ENCODE results near the gene ALDOB.
"Not testable (repeated sequence)": the region's sequence is repeated elsewhere in the genome, so short reads cannot be mapped to it uniquely, and the experiment has no call there.

ALDOB gene

DNA sequence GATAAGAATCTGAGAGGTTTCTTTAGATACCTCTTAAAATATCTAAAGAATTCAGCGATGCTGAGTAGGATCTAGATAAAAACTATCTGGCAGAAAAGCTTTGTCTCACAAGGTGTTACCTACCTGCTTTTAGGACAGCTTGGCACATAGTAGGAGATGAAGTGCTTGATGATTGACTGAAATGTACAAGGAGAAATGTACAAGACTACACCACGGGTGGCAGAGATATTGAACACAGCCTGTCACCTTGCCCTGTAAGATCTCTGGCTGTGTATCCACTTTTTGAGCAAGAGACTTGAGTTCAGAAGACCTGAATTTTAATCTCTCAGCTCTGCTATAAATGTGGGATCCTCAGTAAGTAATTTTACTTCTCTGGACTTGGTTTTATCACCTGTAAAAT lies 15.7 kb downstream of the ALDOB start:
- no peak for DNase-seq

DNA sequence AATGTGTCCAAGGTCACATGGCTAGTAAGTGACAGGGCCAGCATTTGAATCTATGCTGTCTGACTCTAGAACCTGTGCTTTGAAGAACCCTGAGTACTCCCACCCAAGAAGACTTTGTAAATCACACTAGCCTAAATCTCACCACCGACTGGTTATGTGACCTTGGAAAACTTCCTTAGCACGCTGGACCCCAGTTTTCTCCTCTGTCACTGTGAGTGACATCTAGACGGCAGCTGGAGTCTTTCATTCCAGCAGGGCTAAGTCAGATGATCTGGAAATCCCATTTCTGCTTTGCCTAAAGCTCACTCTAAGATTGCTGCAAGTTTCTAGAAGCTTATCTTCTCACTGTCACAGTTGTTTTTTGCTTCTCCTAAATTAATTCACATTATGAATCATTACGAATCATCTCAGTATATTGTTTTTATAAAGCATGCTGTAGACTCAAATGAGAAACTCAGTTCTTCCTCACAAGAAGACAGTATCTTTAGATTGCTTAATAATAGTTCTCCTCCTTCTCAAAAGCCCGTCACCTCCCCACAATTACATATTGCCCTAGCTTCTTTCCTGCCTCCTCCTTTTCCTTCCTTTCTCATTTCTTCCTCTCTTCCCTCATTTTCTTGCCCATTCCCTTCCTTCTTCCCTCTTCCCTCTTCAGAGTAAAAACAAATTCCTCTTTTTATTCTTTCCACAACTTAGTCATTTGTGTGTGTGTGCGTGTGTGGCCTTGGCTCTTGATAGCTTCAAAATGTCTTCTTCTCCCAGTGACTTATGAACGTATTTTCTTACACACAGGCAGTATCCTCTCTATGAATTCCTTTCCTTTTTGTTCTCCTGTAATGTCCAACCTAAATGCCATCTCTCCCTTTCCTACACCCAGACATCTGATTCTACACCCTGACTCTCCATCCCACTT lies 16.8 kb downstream of the ALDOB start:
- DNase-seq: no peak

DNA sequence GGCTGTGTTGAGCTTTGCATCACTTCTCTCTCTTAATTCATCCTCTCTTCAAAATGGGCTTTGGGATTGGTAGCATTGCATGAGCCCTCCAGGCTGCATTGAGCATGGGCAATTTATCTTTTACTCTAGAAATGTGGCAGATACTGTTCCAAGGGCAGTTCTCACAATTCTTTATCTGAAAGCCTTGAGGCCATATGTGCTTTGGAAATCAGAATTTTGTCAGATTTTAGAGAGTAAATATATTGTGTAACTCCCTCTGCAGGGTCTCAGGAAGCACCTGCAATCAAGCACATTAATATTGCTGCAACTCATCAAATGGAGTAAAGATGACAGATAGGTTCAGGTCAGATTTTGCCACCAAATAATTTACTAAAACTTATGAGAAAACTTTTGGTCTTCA lies 17.6 kb downstream of the ALDOB start:
- DNase-seq: no peak

GRCh38 chr9:101417389-101417788 lies 18.2 kb downstream of the ALDOB start:
- DNase-seq: no peak

DNA sequence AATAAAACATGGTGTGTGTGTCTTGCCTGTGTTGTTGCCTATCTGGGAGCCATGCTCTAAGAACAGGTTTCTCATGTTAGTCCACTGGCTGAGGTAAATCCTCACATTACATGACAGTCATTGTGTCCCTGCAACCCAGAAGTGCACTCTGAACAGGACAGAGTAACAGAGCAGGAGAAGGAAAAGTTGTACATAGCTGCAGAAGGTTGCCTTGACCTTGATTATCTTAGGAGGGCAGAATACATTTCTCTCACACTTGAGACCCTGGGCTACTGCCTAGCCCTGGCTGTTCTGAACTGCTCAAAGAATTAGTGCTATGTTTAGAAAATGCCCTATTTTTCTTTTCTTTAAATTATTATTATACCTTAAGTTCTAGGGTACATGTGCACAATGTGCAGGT lies 20.0 kb downstream of the ALDOB start:
- no peak for DNase-seq

- DNase-seq: no peak
Measured at GRCh38 chr9:101414839-101415238, 20.7 kb downstream of the ALDOB start.

DNA sequence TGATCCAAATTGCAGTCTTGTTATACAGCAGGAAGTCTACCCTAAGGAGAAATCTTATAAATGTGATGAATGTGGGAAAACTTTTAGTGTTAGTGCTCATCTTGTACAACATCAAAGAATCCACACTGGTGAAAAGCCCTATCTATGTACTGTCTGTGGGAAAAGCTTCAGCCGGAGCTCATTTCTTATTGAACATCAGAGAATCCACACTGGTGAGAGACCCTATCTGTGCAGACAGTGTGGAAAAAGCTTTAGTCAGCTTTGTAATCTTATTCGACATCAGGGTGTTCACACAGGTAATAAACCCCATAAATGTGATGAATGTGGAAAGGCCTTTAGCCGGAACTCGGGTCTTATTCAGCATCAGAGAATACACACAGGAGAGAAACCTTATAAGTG lies 26.5 kb downstream of the ALDOB start:
- no peak for DNase-seq

GRCh38 chr9:101408374-101409078 lies 27.0 kb downstream of the ALDOB start:
- DNase-seq: no peak

DNA sequence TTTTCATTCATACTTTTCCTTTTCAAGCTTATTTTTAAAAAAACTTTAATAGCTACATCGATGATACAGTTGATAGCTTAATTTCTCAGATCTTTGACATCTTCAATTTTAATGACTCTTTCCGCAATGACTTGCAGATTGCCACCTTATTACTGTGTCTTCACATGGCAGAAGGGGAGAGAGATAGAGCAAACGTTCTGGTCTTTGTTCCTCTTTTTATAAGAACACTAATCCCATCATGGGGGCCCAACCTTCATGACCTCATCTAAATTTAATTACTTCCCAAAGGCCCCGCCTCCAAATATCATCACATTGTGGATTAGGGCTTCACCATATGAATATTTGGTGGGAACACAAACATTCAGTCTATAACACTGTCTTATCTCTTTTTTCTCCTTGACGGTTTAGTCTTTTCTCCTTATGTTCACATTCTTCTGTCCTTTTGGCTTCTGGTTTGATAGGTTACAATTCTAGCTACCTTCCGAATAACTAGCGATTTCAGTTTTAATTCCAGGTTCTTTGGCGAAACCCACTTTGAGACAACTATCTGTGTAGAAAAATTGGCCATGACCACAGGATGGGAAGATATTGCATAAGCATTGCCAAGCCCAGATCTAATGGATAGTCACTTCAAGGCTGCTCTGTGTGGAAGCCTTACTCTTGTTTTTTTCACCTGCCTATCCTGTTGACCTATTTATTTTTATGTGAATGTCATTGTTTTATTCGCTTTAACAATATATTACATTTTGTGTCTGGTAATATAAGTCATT lies 31.9 kb downstream of the ALDOB start:
- DNase-seq: no peak

DNA sequence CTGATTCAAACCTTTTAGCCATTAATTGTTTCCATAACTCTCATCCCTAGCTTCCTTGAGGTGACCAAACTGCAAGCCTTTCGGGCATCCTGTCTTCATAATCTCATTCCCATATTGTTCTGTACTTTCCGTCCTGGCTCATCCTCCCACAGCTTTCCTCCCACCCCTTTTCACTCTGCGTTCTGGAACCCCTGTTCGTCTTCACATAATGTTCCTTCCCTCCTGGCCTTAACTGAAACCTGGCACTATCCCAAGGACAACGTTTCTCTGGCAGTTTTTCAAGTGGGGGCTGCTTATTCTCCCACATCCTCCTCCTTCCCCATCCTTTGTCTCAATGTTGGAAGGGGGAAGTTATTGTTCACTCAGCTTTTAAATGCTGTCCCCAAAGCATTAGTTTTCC lies 35.5 kb downstream of the ALDOB start:
- no peak for DNase-seq

DNA sequence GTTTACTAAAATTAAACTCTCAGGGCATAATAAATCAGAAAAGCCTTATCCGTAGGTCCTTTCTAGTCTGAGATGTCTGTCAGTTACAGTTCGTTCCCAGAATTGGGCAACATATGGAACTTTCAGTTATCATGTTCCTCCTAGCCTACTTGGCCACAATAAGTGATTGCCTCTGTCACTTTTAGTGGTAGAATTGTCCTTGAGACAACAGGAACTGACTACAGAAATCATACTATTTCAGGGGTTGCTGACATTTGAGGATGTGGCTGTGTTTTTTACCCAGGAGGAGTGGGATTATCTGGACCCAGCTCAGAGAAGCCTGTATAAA lies 36.0 kb downstream of the ALDOB start:
- DNase-seq: no peak

- no peak for DNase-seq
Measured at GRCh38 chr9:101398930-101399642, 36.5 kb downstream of the ALDOB start.

- peak; percentile 97 for DNase-seq
Measured at GRCh38 chr9:101398068-101398929, 37.3 kb downstream of the ALDOB start, which contains the start of the genes MRPL50 and ZNF189. Gene MRPL50 (minus strand): TSS chr9:101398618. CDS start chr9:101398592, 26 bp downstream. Gene ZNF189 (plus strand): TSS chr9:101398851. CDS start chr9:101399157, 306 bp downstream.

GRCh38 chr9:101397746-101398067 lies 37.9 kb downstream of the ALDOB start:
- peak; percentile 6 for DNase-seq

DNA sequence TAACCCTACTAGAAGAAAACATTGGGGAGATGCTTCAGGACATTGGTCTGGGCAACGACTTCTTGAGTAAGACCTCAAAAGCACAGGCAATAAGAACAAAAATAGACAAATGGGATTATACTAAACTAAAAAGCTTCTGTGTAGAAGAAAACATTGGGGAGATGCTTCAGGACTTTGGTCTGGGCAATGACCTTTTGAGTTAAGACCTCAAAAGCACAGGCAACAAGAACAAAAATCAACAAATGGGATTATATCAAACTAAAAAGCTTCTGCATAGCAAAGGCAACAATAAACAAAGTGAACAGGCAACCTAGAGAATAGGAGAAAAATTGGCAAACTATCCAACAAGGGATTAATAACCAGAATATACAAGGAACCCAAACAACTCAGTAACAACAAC lies 40.9 kb downstream of the ALDOB start:
- DNase-seq: no peak

DNA sequence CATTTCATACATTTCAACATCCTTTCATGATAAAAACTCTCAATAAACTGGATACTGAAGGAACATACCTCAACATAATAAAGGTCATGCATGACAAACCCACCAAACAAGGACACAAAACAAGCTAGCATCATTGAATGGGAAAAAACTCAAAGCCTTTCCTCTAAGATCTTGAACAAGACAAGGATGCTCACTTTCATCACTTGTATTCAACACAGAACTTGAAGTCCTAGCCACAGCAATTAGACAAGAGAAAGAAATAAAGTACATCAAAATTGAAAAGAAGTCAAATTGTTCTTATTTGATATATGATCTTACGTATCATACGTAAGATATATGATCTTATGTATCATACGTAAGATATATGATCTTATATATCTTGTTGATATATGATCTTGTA lies 42.4 kb downstream of the ALDOB start:
- no peak for DNase-seq

DNA sequence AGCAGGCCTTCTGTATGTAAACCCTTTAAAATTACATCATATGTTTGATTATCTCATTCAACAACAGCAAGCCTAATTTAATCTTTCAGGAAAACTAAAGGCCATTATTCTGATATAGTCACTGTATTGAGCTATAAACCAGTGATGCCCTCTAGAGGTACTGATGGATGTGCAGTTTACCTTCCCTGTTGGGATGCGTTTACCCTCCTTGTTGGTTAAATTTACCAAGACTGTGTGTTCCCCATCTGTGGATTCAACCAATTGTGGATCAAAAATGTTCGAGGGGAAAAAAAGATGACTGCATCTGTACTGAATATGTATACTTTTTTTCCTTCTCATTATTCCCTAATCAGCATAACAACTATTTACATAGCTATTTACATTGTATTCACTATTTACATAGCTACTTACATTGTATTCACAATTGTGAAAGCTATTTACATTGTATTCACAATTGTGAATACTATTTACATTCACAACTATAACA lies 47.0 kb downstream of the ALDOB start:
- peak; percentile 36 for DNase-seq

DNA sequence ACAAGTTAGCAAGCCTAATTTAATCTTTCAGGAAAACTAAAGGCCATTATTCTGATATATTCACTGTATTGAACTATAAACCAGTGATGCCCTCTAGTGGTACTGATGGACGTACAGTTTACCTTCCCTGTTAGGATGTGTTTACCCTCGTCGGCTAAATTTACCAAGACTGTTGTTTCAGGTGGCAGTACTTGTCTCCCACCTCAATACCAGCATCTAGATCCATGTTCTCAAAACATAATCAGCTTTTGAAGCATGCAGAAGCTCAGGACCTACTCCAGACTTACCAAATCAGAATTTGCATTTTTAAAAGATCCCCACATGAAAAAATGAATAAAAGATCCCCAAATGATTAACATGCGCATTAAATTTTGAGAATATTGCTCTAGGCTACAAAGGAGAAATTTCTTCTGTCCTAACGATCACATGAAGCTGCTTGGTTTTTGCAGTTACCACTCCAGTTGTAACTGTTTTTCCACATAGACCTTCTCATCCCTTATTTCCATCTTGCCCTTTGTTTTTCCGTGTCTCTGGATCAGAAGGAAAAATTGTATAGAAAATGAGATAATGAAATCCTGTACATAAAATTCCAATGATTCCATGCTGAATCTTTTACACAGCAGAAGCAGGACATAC lies 47.6 kb downstream of the ALDOB start:
- peak; percentile 89 for DNase-seq

DNA sequence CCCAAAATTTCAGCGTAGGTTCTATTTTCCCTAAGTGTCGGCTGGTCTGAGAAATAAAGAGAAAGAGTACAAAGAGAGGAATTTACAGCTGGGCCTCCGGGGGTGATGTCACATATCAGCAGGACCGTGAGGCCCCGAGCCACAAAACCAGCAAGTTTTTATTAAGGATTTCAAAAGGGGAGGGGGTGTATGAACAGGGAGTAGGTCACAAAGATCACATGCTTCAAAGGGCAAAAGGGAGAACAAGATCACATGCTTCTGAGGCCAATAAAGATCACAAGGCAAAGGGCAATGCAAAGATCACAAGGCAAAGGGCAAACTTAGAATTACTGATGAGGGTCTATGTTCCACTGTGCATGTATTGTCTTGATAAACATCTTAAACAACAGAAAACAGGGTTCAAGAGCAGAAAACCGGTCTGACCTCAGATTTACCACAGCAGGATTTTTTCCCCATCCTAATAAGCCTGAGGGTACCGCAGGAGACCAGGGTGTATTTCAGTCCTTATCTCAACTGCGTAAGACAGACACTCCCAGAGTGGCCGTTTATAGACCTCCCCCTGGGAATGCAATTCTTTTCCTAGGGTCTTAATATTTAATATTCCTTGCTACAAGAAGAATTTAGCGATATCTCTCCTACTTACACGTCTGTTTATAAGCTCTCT lies 50.6 kb downstream of the ALDOB start, which contains the start of gene BAAT:
TSS of gene BAAT (minus strand) at position 134 of the 664 bp plus-strand sequence. CDS start 13,602 bp downstream, outside the sequence.
- DNase-seq: not testable (repeated sequence)

DNA sequence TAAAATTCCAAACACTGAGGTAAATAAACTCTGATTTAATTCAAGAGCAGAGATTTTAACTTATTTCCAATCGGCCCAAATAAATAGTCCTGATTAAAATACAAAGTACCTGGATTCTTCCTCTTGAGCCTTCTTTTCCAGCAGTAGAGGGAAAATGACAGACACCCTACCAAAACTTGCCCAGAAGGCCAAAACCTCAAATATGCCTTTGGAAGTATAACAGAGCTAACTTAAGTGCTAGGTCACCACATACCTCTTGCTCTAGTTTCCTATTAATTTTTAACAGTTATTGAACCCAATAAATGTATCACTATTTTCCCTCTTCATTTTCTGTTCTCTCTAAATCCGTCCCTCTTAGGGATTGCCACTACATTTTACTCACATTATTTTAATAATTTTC lies 52.2 kb downstream of the ALDOB start:
- no peak for DNase-seq

Data from NCI-H2029 treated with DMSO at 0.1 percent for 48 hours (cell line).